Measurements from ENCODE around the gene NOL7.
A peak's percentile ranks its signal among the peaks of the same experiment; 100 is the strongest.

The NOL7 gene

GRCh38 chr6:13614926-13615791 is at the start of gene NOL7:
Gene NOL7 (plus strand): TSS chr6:13615335. CDS start chr6:13615359, 24 bp downstream.
- DNase-seq, result peak; percentile 99

- DNase-seq, result no peak
These were observed 49.2 kb upstream of the NOL7 start for GRCh38 chr6:13565921-13566320.

GRCh38 chr6:13566500-13566899 is 48.6 kb upstream of the NOL7 start:
- no peak for DNase-seq

GRCh38 chr6:13568970-13569369 is 46.2 kb upstream of the NOL7 start:
- no peak for DNase-seq

- no peak for DNase-seq
These were observed 42.9 kb upstream of the NOL7 start for GRCh38 chr6:13572240-13572639.

GRCh38 chr6:13572951-13573654 is 42.0 kb upstream of the NOL7 start:
- DNase-seq, result no peak

GRCh38 chr6:13573669-13574110 is 41.4 kb upstream of the NOL7 start:
- DNase-seq, result peak; percentile 5

- peak; percentile 90 for DNase-seq
These were observed 41.0 kb upstream of the NOL7 start for GRCh38 chr6:13574149-13574570.

- peak; percentile 43 for DNase-seq
These were observed 40.4 kb upstream of the NOL7 start, which contains the start of gene SIRT5 for GRCh38 chr6:13574571-13575376. Gene SIRT5 (plus strand): TSS chr6:13574601. CDS start chr6:13584111, 9,510 bp downstream.

- peak; percentile 64 for DNase-seq
These were observed 39.8 kb upstream of the NOL7 start for GRCh38 chr6:13575377-13575775.

- no peak for DNase-seq
These were observed 39.1 kb upstream of the NOL7 start for GRCh38 chr6:13576017-13576416.

GRCh38 chr6:13577926-13578325 is 37.2 kb upstream of the NOL7 start:
- no peak for DNase-seq

GRCh38 chr6:13579911-13580310 is 35.2 kb upstream of the NOL7 start:
- no peak for DNase-seq

GRCh38 chr6:13581700-13582229 is 33.4 kb upstream of the NOL7 start:
- no peak for DNase-seq

- DNase-seq, result no peak
These were observed 28.3 kb upstream of the NOL7 start for GRCh38 chr6:13586603-13587542.

GRCh38 chr6:13589801-13590200 is 25.3 kb upstream of the NOL7 start:
- DNase-seq, result no peak

- no peak for DNase-seq
These were observed 24.5 kb upstream of the NOL7 start for GRCh38 chr6:13590574-13591153.

- no peak for DNase-seq
These were observed 23.8 kb upstream of the NOL7 start for GRCh38 chr6:13591205-13591921.

GRCh38 chr6:13593103-13593502 is 22.0 kb upstream of the NOL7 start:
- DNase-seq, result no peak

- no peak for DNase-seq
These were observed 21.4 kb upstream of the NOL7 start for GRCh38 chr6:13593720-13594119.

GRCh38 chr6:13597073-13597472 is 18.1 kb upstream of the NOL7 start:
- no peak for DNase-seq

Data from activated T-cell treated with anti-CD3 and anti-CD28 coated beads for 4 hours (primary cell).